Measurements from ENCODE around the gene PCBP3.
"Not testable (repeated sequence)": the region's sequence is repeated elsewhere in the genome, so short reads cannot be mapped to it uniquely, and the experiment has no call there.

Gene PCBP3

GRCh38 chr21:45655124-45655523 is 11.6 kb downstream of the PCBP3 start:
- no peak for DNase-seq
- in situ Hi-C loops (cut with MboI; ENCODE audit: low pct_unique_long_range_greater_than_20kb, low sequenced_read_pairs) = no loop called here

GRCh38 chr21:45656114-45656513 is 12.6 kb downstream of the PCBP3 start:
- DNase-seq; in situ Hi-C loops (cut with MboI; ENCODE audit: low pct_unique_long_range_greater_than_20kb, low sequenced_read_pairs): not testable (repeated sequence)

GRCh38 chr21:45661913-45662622 is 18.5 kb downstream of the PCBP3 start:
- in situ Hi-C loops (cut with MboI; ENCODE audit: low pct_unique_long_range_greater_than_20kb, low sequenced_read_pairs); DNase-seq: not testable (repeated sequence)

- in situ Hi-C loops (cut with MboI; ENCODE audit: low pct_unique_long_range_greater_than_20kb, low sequenced_read_pairs); DNase-seq: not testable (repeated sequence)
Measured at GRCh38 chr21:45662623-45663245, 19.2 kb downstream of the PCBP3 start.

- in situ Hi-C loops (cut with MboI; ENCODE audit: low pct_unique_long_range_greater_than_20kb, low sequenced_read_pairs) = no loop called here
- no peak for DNase-seq
Measured at GRCh38 chr21:45669382-45669781, 25.9 kb downstream of the PCBP3 start.

GRCh38 chr21:45670731-45671130 is 27.2 kb downstream of the PCBP3 start:
- in situ Hi-C loops (cut with MboI; ENCODE audit: low pct_unique_long_range_greater_than_20kb, low sequenced_read_pairs) = no loop called here
- DNase-seq = no peak

- DNase-seq; in situ Hi-C loops (cut with MboI; ENCODE audit: low pct_unique_long_range_greater_than_20kb, low sequenced_read_pairs): not testable (repeated sequence)
Measured at GRCh38 chr21:45678790-45679189, 35.3 kb downstream of the PCBP3 start.

- in situ Hi-C loops (cut with MboI; ENCODE audit: low pct_unique_long_range_greater_than_20kb, low sequenced_read_pairs) = no loop called here
- DNase-seq = no peak
Measured at GRCh38 chr21:45680215-45680614, 36.7 kb downstream of the PCBP3 start.

GRCh38 chr21:45695086-45695485 is 51.6 kb downstream of the PCBP3 start:
- in situ Hi-C loops (cut with MboI; ENCODE audit: low pct_unique_long_range_greater_than_20kb, low sequenced_read_pairs) = no loop called here
- DNase-seq = no peak

- in situ Hi-C loops (cut with MboI; ENCODE audit: low pct_unique_long_range_greater_than_20kb, low sequenced_read_pairs) = no loop called here
Measured at GRCh38 chr21:45698493-45699184, 55.1 kb downstream of the PCBP3 start.

GRCh38 chr21:45699251-45699942 is 55.9 kb downstream of the PCBP3 start:
- DNase-seq = no peak
- in situ Hi-C loops (cut with MboI; ENCODE audit: low pct_unique_long_range_greater_than_20kb, low sequenced_read_pairs) = no loop called here

More at GRCh38 chr21:45698493-45699184, 55.1 kb downstream of the PCBP3 start:
- DNase-seq = no peak

- DNase-seq = no peak
- in situ Hi-C loops (cut with MboI; ENCODE audit: low pct_unique_long_range_greater_than_20kb, low sequenced_read_pairs) = no loop called here
Measured at GRCh38 chr21:45699966-45700365, 56.4 kb downstream of the PCBP3 start.

- no peak for DNase-seq
- in situ Hi-C loops (cut with MboI; ENCODE audit: low pct_unique_long_range_greater_than_20kb, low sequenced_read_pairs) = no loop called here
Measured at GRCh38 chr21:45700461-45700860, 56.9 kb downstream of the PCBP3 start.

GRCh38 chr21:45704311-45705108 is 61.0 kb downstream of the PCBP3 start:
- no peak for DNase-seq
- in situ Hi-C loops (cut with MboI; ENCODE audit: low pct_unique_long_range_greater_than_20kb, low sequenced_read_pairs) = no loop called here

- DNase-seq = no peak
- in situ Hi-C loops (cut with MboI; ENCODE audit: low pct_unique_long_range_greater_than_20kb, low sequenced_read_pairs) = no loop called here
Measured at GRCh38 chr21:45706299-45706698, 62.8 kb downstream of the PCBP3 start.

- in situ Hi-C loops (cut with MboI; ENCODE audit: low pct_unique_long_range_greater_than_20kb, low sequenced_read_pairs) = no loop called here
- no peak for DNase-seq
Measured at GRCh38 chr21:45709173-45709572, 65.6 kb downstream of the PCBP3 start.

GRCh38 chr21:45709696-45710268 is 66.3 kb downstream of the PCBP3 start:
- no peak for DNase-seq
- in situ Hi-C loops (cut with MboI; ENCODE audit: low pct_unique_long_range_greater_than_20kb, low sequenced_read_pairs) = no loop called here

GRCh38 chr21:45710306-45710705 is 66.8 kb downstream of the PCBP3 start:
- in situ Hi-C loops (cut with MboI; ENCODE audit: low pct_unique_long_range_greater_than_20kb, low sequenced_read_pairs); DNase-seq: not testable (repeated sequence)

- no peak for DNase-seq
- in situ Hi-C loops (cut with MboI; ENCODE audit: low pct_unique_long_range_greater_than_20kb, low sequenced_read_pairs) = no loop called here
Measured at GRCh38 chr21:45713613-45714012, 70.1 kb downstream of the PCBP3 start.

Data from KBM-7 (cell line).